NCI-H748 (cell line): ENCODE results near the gene LAT.

Source experiments
- DNase-seq: peaks from one replicate; lab custom pipeline; 2025; ENCODE audit not compliant: unreplicated experiment; lab: John Stamatoyannopoulos, UW

LAT gene

DNA sequence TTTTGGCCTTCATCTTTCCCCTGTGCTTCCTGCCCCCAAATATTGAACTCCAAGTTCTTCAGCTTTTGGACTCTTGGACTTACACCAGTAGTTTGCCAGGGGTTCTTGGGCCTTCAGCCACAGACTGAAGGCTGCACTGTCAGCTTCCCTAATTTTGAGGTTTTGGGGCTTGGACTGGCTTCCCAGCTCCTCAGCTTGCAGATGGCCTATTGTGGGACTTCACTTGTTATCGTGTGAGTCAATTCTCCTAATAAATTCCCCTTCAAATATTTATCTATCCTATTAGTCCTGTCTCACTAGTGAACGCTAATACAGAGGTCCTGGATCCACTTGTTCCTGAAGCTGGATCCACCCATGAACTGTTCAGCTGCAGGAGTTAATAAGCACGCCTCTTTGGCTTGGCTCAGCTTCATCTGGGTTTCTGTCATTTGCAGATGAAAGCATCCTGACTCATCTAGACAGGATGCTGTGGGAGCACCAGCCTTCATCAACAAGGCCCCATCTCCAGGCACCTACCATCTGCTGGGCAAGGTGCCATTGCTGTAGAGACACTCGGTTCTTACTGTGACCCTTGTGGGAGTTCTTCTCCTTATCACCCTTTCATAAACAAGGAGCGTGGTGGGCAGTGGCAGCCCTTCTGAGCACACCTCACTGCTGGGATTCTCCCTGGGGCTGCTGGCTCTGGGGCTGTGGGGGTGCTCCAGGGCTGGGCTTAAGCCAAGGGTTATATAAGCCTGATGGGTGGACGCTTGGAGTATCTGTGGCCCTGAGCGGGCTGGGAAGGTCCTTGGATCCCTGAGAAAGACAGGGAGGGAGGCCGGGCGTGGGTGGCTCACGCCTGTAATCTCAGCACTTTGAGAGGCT is 23.1 kb downstream of the LAT start:
- no peak for DNase-seq

DNA sequence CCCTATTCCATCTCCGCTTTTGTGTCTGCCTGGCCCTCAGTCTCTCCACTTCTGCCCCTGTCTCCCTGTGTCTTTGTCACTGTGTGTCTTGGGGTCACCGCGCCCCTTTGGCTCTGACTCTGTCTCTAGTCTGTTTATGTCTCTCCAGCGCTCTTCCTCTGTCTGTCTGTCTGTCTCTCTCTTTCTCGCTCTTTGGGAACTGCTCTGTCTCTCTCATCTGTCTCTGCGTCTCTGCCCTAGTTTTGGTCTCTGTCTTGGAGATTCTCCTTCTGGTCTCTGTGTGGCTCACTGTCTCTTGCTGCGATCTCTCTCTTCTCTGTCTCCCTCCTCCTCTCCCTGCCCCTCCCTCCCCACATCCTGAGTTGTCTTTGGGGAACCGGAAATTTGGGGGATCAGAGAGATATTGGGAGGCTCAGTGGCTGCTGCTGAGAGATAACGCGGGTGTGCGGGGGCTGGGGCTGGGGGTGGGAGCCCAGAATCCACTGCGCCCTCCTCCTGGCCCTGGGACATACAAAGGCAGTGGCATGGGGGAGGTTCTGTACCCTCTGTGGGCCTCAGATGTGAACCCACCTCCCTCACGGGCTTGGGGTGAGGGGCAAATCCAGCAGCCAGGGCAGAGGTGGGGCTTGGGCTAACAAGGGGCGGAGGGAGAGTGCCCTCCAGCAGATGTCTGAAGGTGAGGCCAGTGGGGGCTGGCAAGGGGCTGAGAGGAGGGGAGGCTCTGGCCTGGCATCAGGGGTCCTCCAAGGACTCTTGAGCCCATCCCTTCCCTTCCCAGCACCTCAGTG is 24.4 kb downstream of the LAT start:
- DNase-seq: no peak

DNA sequence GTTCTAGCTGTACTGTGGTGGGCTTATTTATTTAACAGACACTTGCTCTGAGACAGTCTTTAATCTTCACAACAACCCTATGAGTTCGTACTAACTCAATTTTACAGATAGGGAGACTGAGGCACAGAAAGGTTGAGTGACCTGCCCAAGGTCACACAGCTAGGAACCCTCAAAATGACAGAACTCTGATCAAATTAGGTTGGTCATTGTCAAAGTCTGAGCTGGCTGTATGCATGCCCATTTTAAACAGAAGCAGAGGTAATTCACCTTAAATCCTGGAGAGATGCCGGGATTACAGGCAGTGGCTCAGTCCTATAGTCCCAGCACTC is 24.9 kb downstream of the LAT start:
- no peak for DNase-seq

DNA sequence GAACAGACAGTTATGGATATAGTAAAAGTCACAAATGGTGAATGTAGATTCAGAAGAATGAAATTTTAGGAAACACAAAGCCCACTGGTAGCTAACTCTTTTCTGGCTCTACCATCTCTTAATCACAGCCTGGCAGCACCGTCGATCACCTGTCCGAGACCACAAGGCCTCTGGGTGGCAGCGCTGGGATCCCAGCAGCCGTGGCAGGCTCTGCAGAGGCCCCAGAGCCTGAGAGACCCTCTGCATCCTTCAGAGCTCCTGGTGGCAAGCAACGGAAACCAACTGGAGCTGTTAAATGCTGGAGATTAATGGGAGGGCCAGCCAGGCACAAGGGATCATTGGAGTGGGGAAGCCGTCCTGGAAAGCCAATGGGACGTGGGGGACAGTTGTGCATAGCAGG is 26.3 kb downstream of the LAT start:
- DNase-seq: no peak

DNA sequence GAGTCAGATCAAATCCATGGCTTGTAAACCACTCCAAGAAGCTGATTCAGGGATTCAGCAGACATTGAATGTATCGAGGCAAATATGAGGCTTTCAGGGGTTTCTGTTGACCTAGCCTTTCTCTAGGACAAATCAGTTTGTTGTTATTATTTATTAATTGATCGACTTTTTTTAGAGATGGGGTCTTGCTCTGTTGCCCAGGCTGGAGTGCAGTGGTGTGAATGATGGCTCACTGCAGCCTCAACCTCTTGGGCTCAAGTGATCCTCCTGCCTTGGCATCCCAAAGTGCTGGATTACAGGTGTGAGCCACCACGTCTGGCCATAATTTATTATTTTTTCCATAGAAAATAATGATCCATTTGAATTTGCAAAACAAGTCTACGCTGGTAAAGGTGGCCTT is 27.0 kb downstream of the LAT start:
- no peak for DNase-seq

DNA sequence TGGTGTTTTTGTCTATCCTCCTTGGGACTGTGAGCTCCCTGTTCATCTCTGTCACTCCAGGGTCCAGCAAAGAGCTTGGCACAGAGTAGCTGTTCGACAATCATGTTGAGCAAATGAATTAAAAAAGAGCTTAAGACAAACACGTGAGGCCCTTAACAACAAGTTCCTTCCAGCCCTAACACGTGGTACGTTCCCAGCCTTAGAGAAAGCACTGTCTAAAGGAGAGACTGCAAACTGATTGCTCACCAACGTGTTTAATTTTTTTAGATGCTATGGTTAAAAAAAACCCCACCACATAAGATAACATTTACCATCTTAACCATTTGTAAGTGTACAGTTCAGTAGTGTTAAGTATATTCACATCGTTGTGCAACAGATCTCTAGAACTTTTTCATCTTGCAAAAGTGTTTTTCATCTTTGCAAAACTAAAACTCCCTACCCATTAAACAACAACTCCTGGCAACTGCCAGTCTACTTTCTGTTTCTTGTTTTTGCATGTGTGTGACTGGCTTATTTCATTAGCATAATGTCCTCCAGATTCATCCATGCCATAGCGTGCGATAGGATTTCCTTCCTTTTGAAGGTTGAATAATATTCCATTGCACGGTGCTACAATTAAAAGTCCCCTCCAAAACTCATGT is 28.2 kb downstream of the LAT start:
- no peak for DNase-seq

DNA sequence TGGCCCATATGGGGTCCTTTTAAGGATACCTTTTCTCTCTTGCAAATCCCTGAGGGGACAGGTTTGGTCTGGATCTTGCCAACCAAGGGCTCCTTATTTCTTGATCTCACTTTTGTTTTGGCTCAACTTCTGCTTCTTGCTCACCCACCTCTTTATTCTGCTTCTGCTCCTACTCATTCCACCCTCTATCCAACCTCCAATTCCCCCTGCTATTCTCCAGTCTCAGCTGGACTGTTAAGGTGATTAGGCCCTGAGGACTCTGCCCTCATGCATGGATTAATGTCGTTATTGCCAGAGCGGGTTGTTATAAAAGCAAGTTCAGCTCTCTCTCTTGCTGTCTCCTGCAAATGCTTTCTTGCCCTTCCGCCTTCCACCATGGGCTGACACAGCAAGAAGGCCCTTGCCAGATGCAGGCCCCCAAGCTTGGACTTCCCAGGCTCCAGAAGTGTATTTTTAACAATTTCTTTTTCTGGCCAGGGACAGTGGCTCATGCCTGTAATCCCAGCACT is 29.8 kb downstream of the LAT start:
- no peak for DNase-seq

DNA sequence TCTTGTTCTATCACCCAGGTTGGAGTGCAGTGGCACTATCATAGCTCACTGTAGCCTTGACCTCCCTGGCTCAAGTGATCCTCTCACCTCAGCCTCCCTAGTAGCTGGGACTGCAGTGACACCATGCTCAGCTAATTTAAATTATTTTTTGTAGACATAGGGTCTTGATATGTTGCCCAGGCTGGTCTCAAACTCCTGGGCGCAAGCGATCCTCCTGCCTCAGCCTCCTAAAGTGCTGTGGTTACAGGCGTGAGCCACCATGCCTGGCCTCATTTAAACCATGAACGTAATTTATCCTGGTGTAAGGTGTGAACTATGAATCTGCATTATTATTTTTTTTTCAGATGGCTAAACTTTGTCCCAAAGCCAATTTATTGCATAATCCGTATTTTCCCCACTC is 37.3 kb downstream of the LAT start:
- DNase-seq: no peak

DNA sequence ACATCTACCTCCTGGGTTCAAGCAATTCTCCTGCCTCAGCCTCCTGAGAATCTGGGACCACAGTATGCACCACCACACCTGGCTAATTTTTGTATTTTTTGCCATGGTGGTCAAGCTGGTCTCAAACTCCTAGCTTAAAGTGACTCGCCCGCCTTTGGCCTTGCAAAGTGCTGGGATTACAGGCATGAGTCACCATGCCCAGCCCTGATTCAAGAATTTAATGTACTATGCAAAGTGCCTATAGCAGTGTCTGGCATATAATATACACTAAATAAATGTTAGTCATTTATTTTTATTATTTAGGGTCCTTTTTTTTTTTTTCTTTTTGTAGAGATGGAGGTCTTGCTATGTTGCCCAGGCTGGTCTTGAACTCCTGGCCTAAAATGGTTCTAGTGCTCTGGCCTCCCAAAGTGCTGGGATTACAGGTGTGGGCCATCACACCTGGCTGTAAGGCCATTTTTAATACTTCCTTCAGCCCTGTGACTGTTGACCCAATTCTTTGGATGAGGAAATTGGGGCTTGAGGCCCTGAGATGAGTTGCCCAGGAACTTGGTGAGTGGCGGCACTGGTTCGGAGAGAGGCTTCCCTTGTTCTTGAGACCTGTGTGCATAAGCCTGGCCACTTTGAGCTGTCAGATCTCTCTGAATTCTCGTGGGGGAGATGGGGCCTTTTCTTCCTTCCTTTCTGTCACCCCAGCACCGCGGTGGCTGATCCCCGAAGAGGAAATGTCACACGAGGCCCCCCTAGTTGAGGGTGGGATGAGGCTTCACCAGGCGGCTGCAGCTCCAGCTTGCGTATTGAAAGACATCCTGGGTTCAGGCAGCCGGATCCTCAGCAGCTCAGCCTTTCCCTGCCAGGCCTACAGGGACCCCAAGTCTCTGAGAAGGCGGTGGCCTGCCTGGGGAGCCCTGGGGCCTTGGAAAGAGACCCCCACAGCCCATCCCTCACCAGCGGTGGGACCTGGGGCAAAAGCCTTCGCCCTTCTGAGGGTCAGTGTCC is 38.7 kb downstream of the LAT start:
- no peak for DNase-seq

DNA sequence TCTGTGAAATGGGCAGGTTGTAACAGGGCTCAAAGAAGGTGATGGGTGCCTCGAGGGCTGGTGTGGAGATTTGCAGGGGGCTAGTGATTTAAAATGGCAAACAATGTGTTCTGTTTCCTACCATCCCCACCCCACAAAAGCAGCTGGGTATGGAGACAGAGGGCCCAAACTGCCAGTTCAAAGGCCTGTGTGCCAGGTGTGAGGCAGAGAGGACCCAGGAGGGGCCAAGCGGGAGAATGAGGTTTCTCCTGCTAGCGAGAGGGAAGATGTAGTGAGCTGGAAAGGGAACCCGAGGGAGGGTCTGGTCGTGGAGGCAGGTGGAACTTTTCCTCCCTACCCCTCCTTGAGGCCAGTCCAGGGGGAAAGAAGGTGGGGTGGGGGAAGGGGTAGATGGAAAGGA is 39.4 kb downstream of the LAT start:
- DNase-seq: no peak

DNA sequence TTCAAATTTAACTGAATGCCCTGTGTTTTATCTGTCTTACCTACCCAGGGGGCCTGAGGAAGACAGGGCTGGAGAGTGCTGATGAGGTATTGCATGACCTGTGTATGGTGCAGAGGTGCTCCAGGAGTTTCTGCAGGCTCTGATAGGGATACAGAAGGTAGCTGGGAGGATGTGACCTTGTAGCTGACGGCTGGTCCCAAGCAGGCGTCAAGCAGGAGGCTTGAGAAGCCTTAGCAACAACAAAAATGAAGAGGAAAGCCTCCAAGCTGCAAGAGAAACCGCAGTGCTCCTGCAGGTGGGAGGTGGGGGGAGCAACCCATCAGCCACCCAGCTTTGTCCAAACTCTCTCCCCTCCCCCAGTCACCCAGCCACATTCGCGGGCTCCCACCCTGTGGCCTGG is 40.4 kb downstream of the LAT start:
- DNase-seq: no peak

DNA sequence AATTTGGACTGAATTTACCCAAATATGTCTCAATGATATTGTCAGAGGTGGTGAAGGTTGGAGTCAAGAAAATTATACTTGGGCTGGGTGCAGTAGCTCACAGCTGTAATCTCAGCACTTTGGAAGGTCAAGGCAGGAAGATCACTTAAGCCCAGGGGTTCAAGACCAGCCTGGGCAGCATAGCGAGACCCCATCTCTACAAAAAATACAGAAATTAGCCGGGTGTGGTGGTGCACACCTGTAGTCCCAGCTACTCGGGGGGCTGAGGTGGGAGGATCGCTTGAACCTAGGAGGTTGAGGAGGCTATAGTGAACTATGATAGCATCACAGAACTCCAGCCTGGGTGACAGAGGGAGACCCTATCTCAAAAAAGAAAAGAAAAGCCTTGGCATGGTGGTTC is 40.9 kb downstream of the LAT start:
- no peak for DNase-seq

DNA sequence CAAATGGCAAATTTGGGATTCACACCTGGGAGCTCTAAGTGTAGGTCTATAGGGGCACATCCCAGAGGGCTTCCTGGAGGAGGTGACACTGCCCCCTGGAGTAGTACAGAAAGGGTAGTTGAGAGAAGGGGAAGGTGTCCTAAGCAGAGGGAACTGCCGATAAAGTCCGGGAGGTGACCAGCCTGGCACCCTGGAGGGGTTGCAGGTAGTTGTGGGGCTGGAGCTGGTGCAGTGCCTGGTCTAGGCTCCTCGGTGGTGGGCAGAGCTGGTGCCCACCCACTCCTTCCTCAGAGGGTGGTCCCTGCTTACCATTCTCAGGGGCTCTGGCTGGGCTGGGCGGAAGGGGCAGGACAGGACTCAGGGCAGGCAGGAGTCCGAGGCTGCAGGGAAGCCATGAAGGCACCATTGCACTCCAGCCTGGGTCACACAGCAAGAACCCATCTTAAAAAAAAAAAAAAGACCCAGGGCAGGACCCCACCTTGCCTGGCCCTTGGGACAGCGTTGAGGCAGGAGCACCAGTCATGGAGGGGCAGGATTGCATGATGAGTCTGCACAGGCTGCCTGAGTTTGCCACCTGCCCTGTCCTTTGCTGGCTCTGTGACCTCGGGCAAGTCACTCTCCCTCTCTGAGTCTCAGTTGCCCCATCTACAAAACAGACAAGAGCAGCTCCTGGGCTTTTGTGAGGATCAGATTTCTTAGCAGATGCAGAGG is 43.8 kb downstream of the LAT start:
- DNase-seq: no peak

DNA sequence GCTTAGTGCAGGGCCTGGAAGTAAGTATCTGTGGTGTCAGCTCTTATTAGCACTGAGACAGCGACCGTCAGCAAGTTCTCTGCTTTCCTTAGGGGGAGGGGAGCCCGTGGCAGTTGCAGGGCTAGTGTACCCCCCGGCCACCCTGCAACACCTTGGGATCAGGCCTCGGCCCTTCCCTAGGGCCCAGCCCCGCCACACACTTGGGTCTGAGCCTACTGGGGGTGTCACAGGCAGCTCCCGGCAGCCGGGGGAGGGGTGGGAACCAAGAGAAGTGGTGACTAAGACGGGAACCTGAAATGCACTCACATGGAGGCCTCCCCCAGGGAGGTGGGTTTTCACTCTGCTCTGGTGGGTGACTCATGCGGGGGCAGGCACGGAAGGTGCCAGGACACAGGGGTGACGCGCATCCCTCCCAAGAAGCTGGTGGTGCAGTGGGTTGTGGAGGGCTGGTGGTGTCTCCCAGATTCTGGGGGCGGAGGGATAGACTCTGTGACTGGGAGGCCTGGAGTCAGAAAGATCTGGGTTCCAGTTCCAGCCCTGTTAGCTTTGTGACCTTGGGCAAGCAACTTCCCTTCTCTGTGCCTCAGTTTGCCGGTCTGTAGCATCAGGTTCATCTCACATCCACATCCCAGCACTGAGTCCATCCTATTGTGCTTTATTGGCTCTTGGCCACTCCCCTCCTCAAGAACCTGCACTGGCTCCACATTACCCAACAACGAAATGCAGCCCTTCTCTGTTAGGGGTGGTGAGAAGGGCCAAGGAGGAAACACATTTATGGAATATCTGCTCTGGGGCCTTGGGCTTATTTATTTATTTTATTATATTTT is 44.5 kb downstream of the LAT start:
- DNase-seq: no peak

DNA sequence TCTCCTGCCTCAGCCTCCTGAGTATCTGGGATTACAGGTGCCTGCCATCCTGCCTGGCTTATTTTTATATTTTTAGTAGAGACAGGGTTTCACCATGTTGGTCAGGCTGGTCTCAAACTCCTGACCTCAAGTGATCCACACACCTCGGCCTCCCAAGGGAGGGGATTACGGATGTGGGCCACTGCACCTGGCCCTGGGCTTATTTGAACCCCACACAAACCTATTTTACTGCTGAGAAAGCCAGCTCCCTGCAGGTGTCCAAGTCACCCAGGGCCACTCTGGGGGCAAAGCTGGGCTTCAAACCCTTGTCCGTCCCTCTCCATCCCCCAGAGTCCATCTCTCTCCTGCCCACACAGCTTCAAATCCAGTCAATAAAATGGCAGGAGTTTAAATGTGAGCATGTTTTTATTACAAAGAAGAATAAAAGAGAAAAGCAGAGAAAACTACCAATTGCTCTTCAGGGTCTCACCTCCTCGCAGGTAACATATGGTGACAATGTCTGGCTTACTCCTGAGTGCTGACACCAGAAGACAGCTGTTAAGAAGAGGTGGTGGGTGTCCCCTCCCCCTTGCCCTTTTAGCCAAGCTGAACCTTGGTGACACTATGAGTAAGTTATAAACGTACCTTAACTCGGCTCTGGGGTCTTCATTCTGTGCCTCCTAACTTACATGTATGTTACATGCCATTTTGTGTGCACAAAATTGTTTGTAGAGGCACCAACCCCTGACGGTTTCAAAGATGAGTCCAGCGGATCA is 45.4 kb downstream of the LAT start:
- DNase-seq: no peak
